Mucosa of descending colon (tissue), 3 donors: Measurements from ENCODE around the gene USP13. TPM values are rescaled to one million over a fixed set of nuclear protein-coding genes. Genes with fewer than 3 reads are reported as not detected.

ENCODE experiments used
- ATAC-seq: fragments of 200-7000 bp; cut with Tn5 transposase; one replicate; pipeline ENCODE4 v1.9.1; 2020; ENCODE audit warnings: mild to moderate bottlenecking, moderate library complexity
- DNase-seq, 3 donors: peaks; one replicate each; pipeline ENCODE4 v3.0.0-alpha.2; 2020
- H3K36me3 ChIP-seq: fragments of 200-600 bp; one replicate; pipeline ENCODE4 v1.8.0; 2021; ENCODE audit warnings: low read depth, mild to moderate bottlenecking
- H3K4me1 ChIP-seq: fragments of 200-600 bp; one replicate; pipeline ENCODE4 v1.8.0; 2021; ENCODE audit warnings: low read depth, mild to moderate bottlenecking
- H3K4me3 ChIP-seq: fragments of 200-600 bp; one replicate; pipeline ENCODE4 v1.8.0; 2021; ENCODE audit warnings: mild to moderate bottlenecking
- H3K9me3 ChIP-seq: fragments of 200-600 bp; one replicate; pipeline ENCODE4 v1.8.0; 2021; ENCODE audit warnings: mild to moderate bottlenecking
- intact Hi-C, 2 donors: fragments of 100-400 bp; cut with DNase I in 1 of 2; cut with micrococcal nuclease in 1 of 2; formaldehyde crosslinking; loops; one replicate each; pipeline versions ENCODE4 v1.11.0 to v1.11.1; 2022; cut with DNase I, micrococcal nuclease
- total RNA-seq, 3 donors: library from RNA; stranded (reverse); fragmentation: NEBNext Ultra II Directional in 2 of 3; extraction: Animal tissue kit (Norgen Biotek cat#: 25700) in 2 of 3; gene quantifications; one replicate each; pipeline versions ENCODE4 v1.2.1 to v1.2.4, GENCODE V29; 2021 to 2023
- TF ChIP-seq, protein P1 (sequence below): fragments of 200-600 bp; IDR thresholded peaks from one replicate; pipeline ENCODE4 v1.8.0; 2022; ENCODE audit warnings: antibody characterized with exemption, mild to moderate bottlenecking
- donor health status: DM: no; HTN: no; CAD: no; lungs with moderate emphysema.
- donor health status: DM: no; HTN: no; CAD: no.
- donor health status: DM: no; HTN: yes; CAD: no.

The USP13 gene
- total RNA-seq, 3 donors from 2014 or later = 3.6 to 9.3 (median 5.5) TPM

DNA sequence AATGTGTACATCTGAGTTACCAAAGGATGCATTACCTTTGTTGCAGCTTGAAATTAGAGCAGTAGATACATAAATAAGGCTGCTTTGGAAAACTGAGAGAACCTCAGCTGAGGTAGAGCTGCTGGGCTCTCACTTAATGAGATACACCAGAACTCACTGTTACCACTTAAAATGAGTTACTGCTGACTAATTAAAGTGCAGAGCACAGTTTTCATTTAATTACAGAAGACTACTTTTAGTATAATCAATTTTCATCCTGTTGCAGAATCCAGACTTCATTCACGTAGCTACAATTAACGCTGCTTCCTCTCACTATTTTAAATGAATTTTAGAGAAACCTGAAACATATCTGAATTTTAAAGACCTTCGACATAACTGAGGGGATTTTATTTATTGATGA, 169.5 kb downstream of the USP13 start:
- H3K4me3 ChIP-seq = no peak overlapping the region
- intact Hi-C loops = no loop called here
- no peaks in the 10 kb centered on the region for H3K9me3 ChIP-seq
- ATAC-seq = no peak
- no peaks in the 10 kb centered on the region for H3K36me3 ChIP-seq
- TF ChIP-seq, protein P1, sequence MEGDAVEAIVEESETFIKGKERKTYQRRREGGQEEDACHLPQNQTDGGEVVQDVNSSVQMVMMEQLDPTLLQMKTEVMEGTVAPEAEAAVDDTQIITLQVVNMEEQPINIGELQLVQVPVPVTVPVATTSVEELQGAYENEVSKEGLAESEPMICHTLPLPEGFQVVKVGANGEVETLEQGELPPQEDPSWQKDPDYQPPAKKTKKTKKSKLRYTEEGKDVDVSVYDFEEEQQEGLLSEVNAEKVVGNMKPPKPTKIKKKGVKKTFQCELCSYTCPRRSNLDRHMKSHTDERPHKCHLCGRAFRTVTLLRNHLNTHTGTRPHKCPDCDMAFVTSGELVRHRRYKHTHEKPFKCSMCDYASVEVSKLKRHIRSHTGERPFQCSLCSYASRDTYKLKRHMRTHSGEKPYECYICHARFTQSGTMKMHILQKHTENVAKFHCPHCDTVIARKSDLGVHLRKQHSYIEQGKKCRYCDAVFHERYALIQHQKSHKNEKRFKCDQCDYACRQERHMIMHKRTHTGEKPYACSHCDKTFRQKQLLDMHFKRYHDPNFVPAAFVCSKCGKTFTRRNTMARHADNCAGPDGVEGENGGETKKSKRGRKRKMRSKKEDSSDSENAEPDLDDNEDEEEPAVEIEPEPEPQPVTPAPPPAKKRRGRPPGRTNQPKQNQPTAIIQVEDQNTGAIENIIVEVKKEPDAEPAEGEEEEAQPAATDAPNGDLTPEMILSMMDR = no peak
- H3K4me1 ChIP-seq = no peaks in the 10 kb centered on the region
- DNase-seq = no peak

DNA sequence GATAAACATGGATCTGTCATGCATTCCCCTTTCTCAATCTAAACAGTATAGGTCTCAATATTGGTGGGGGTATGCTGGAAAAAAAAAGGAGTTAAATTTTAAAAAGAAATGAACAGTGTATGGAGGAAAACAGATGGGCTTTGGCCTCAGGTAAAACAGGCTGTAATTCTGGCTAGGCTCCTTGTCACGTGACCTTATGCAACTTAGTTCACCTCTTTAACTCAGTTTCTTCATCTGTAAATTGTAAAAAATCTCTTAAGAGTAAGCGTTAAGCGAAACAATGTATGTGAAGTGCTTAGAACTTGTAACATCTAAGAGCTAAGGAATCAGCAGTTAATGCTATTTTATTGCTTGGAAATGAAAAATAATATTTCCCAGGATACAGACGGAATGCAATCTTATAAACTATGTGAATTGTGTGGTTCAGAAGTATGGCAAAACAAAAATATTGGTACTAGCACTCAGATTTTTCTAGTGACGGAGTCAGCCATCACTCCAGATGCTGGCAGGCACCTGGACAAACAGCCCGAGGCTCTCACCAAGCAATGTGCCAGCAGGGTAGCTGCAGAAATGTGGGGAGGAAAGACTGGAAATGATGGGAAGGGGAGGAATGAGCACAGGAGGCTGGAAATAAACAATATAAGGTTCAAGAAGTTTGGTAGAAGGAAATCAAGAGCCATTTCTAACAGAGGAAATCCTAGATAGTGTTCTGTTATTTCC, 172.8 kb downstream of the USP13 start:
- H3K9me3 ChIP-seq = no peaks in the 10 kb centered on the region
- no peak overlapping the region for H3K4me3 ChIP-seq
- intact Hi-C loops = no loop called here
- no peak for ATAC-seq
- no peaks in the 10 kb centered on the region for H3K4me1 ChIP-seq
- TF ChIP-seq, protein P1 = no peak
- H3K36me3 ChIP-seq = no peaks in the 10 kb centered on the region
- no peak for DNase-seq

DNA sequence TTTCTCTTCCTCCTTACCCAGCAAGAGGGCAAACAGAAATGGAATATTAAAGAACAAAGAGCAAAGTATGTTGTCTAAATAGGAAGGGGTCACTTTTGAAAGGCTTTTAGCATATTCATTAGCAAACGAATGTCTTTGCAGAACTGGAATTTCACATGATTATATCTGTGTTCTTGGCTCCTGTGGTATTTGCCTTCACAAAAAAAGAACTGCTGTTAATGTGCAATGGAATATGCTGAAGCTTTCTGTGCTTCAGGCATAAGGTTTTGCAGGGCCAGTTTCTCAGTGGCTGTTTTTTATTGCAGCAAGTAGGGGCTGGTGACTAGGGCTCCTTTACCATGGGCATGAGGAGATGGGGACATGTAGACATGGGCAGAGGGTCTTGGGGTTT, 173.4 kb downstream of the USP13 start:
- Histone ChIP-seq H3K9me3 (no peaks in the 10 kb centered on the region), H3K4me3 (no peak overlapping the region), H3K4me1 (no peaks in the 10 kb centered on the region), H3K36me3 (no peaks in the 10 kb centered on the region)
- ATAC-seq (no peak), DNase-seq (no peak)
- TF ChIP-seq, protein P1 = no peak
- intact Hi-C loops = no loop called here

DNA sequence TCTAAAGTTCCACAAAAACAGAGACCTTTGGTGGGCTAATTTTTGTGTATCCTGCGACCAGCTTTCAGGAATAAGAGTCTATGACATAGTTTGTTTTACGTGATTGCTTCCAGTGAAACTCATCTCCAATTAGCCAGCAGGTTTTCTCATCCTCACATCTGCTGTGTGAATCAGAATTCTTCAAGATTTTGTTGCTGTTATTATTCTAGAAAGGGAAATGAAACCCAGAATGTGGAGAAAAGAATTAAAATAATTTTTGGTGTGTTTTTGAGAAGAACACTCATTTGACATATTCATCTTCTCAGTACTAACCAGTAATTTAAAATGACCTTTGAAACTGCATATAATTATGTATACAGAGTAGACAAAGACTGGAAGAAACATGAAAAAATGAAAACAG, 175.9 kb downstream of the USP13 start:
- no peaks in the 10 kb centered on the region for H3K4me1 ChIP-seq
- no peak overlapping the region for H3K4me3 ChIP-seq
- no peak for DNase-seq
- H3K36me3 ChIP-seq = no peaks in the 10 kb centered on the region
- intact Hi-C loops = no loop called here
- H3K9me3 ChIP-seq = no peaks in the 10 kb centered on the region
- TF ChIP-seq, protein P1 = no peak
- no peak for ATAC-seq

DNA sequence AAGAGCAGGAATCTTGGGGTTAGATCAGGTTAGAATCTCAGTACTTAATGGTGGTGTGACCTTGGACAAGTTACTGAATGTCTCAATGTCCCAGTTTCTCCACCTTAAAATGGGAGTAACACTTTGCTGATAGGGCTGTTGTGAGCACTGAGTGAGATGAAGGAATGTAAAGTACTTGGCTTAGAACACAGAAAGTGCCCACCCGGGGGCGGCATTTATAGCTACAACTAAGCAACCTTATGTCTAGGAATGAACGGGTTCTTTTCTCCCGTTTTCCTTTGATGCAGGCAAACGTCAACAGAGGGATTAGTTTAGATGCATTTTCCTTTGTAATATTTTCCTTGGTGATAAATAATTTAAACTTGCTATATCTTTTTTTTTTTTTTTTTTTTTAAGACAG, 176.6 kb downstream of the USP13 start:
- DNase-seq (no peak), ATAC-seq (no peak)
- Histone ChIP-seq H3K9me3 (no peaks in the 10 kb centered on the region), H3K36me3 (no peaks in the 10 kb centered on the region), H3K4me3 (no peak overlapping the region), H3K4me1 (no peaks in the 10 kb centered on the region)
- intact Hi-C loops = no loop called here
- TF ChIP-seq, protein P1 = no peak
